Large intestine (tissue), 3 donors: ENCODE measurements around the gene PADI2. TPM values are rescaled to one million over a fixed set of nuclear protein-coding genes. Genes with fewer than 3 reads are reported as not detected.

Source experiments
- DNase-seq, 2 donors: peaks; one replicate each; pipeline versions ENCODE4 v3.0.0 to v3.0.0-alpha.2; 2013
- H3K27ac ChIP-seq: one replicate; pipeline ENCODE4 v1.5.1; 2013; ENCODE audit warnings: low read length
- H3K27me3 ChIP-seq: 2 replicates; pipeline ENCODE4 v1.6.1; 2013; ENCODE audit warnings: low read length; ENCODE audit not compliant: control insufficient read depth, insufficient read depth
- H3K36me3 ChIP-seq: 2 replicates; pipeline ENCODE4 v1.6.1; 2013; ENCODE audit warnings: low read length; ENCODE audit not compliant: control insufficient read depth, insufficient read depth
- H3K4me1 ChIP-seq: one replicate; pipeline ENCODE4 v1.6.1; 2013; ENCODE audit warnings: low read length; ENCODE audit not compliant: control insufficient read depth, insufficient read depth
- H3K4me3 ChIP-seq: one replicate; pipeline ENCODE4 v1.5.1; 2013; ENCODE audit warnings: low read length
- H3K9me3 ChIP-seq: one replicate; pipeline ENCODE4 v1.6.1; 2013; ENCODE audit warnings: mild to moderate bottlenecking, low read depth, low read length, moderate library complexity; ENCODE audit not compliant: control insufficient read depth
- WGBS: methylation state at CpG from one replicate; pipeline ENCODE4 v1.1.5; 2013; ENCODE audit warnings: low lambda C conversion rate; ENCODE audit not compliant: insufficient coverage; 5-methylcytosine and 5-hydroxymethylcytosine counted together
- polyA plus RNA-seq: library from polyadenylated mRNA; unstranded; fragments of 120-200 nt; gene quantifications from one replicate; pipeline ENCODE4 v1.2.1, GENCODE V29; 2013

The PADI2 gene
- polyA plus RNA-seq, 1 donor: 19.3 TPM

DNA sequence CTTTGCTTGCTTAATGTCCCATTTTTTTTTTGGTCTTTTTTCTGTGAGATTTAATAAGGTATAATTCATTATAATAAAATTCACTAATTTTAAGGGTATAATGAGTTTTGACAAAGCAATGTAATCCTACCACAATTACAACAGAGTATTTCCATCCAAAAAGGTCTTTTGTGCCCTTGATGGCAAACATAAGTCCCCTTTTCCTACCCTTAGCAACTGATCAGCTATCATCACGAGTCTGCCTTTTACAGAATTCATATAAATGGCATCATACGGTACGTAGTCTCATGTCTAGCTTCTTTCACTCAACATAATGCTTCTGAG, 73.0 kb downstream of the PADI2 start:
- peaks cover 2% of the 10 kb centered on the region for H3K9me3 ChIP-seq
- DNase-seq: no peak
- peaks cover 51% of the 10 kb centered on the region for H3K36me3 ChIP-seq
- H3K4me1 ChIP-seq: peaks cover 2% of the 10 kb centered on the region
- no peaks in the 10 kb centered on the region for H3K27me3 ChIP-seq
- 78% methylated on average over 3 of the region's 3 CpGs for WGBS
- H3K27ac ChIP-seq: no peak overlapping the region
- H3K4me3 ChIP-seq: no peak overlapping the region

- DNase-seq: peak in 1 of 2 donors; percentile 34
- H3K4me3 ChIP-seq: no peak overlapping the region
- no peak overlapping the region for H3K27ac ChIP-seq
- 100% methylated on average over 3 of the region's 9 CpGs for WGBS
- no peaks in the 10 kb centered on the region for H3K27me3 ChIP-seq
- peaks cover 50% of the 10 kb centered on the region for H3K36me3 ChIP-seq
- H3K4me1 ChIP-seq: no peaks in the 10 kb centered on the region
- peaks cover 3% of the 10 kb centered on the region for H3K9me3 ChIP-seq
These were observed 73.5 kb downstream of the PADI2 start for GRCh38 chr1:17045634-17046333.

DNA sequence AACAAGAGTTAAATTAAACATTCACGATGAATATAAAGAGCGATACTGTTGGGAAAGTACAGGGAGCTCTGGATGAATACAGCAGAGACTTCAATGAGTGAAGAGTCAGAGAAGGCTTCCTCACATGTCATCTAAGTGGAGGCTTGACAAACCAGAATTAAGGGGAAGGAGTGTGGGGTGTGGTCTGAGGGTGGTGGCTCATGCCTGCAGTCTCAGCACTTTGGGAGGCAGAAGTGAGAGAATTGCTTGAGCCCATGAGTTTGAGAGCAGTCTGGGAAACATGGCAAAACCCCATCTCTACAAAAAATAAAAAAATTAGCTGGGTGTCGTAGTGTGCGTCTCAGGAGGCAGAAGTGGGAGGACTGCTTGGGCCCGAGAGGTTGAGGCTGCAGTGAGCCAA, 74.1 kb downstream of the PADI2 start:
- Histone ChIP-seq H3K27me3 (no peaks in the 10 kb centered on the region), H3K4me3 (no peak overlapping the region), H3K9me3 (peaks cover 3% of the 10 kb centered on the region), H3K36me3 (peaks cover 53% of the 10 kb centered on the region), H3K4me1 (no peaks in the 10 kb centered on the region), H3K27ac (no peak overlapping the region)
- DNase-seq: no peak
- WGBS: no CpG with 5 or more reads among the region's 5 CpGs

DNA sequence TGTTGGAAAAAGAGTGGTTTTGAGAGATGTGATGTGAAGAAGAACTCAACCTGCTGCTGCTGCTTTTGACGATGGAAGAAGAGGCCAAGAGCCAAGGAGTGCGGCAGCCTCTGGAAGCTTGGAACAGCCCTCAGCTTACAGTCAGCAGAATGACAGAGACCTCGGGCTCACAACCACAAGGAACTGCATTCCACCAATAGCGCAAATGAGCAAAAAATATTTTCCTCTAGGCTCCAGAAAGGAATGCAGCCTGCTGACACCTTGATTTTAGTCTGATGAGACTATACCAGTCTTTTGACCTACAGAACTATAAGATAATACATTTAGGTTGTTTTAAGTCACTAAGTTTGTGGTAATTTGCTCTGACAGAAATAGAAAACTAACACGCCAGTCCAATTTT, 75.6 kb downstream of the PADI2 start:
- Histone ChIP-seq H3K36me3 (peaks cover 47% of the 10 kb centered on the region), H3K27ac (no peak overlapping the region), H3K27me3 (no peaks in the 10 kb centered on the region), H3K4me3 (no peak overlapping the region), H3K4me1 (no peaks in the 10 kb centered on the region), H3K9me3 (peaks cover 3% of the 10 kb centered on the region)
- DNase-seq: no peak
- 90% methylated on average over 3 of the region's 5 CpGs for WGBS

- Histone ChIP-seq H3K9me3 (peaks cover 3% of the 10 kb centered on the region), H3K27ac (no peak overlapping the region), H3K27me3 (no peaks in the 10 kb centered on the region), H3K4me3 (no peak overlapping the region), H3K36me3 (peaks cover 47% of the 10 kb centered on the region), H3K4me1 (no peaks in the 10 kb centered on the region)
- no CpG with 5 or more reads among the region's 1 CpG for WGBS
- DNase-seq: no peak
These were observed 79.1 kb downstream of the PADI2 start for GRCh38 chr1:17040135-17040534.

DNA sequence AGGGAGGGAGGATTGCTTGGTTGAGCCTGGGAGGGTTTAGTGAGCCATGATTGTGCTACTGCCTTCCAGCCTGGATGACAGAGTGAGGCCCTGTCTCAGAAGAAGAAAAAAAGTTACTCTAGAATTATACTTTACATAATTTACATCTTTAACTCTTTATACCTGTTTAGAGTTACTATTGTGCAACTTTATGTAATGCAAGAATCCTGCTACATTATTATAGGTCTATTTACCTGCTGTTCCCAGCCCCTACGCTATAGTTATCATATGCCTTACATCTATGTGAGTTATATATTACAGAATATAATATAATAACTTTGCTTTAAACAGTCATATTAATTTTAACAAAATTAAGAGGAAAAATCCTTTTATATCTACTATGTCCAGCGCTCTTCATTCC, 79.7 kb downstream of the PADI2 start:
- WGBS: 100% methylated on average over 1 of the region's 2 CpGs
- no peak overlapping the region for H3K27ac ChIP-seq
- H3K36me3 ChIP-seq: peaks cover 45% of the 10 kb centered on the region
- no peaks in the 10 kb centered on the region for H3K4me1 ChIP-seq
- H3K4me3 ChIP-seq: no peak overlapping the region
- DNase-seq: no peak
- peaks cover 3% of the 10 kb centered on the region for H3K9me3 ChIP-seq
- H3K27me3 ChIP-seq: no peaks in the 10 kb centered on the region

- DNase-seq: no peak
- Histone ChIP-seq H3K27me3 (no peaks in the 10 kb centered on the region), H3K9me3 (no peaks in the 10 kb centered on the region), H3K4me3 (no peak overlapping the region), H3K36me3 (peaks cover 44% of the 10 kb centered on the region), H3K4me1 (no peaks in the 10 kb centered on the region), H3K27ac (no peak overlapping the region)
- WGBS: no CpG with 5 or more reads among the region's 4 CpGs
These were observed 85.8 kb downstream of the PADI2 start for GRCh38 chr1:17033481-17033880.

- no peak for DNase-seq
- no CpG with 5 or more reads among the region's 3 CpGs for WGBS
- H3K4me3 ChIP-seq: no peak overlapping the region
- H3K9me3 ChIP-seq: no peaks in the 10 kb centered on the region
- H3K4me1 ChIP-seq: no peaks in the 10 kb centered on the region
- peaks cover 48% of the 10 kb centered on the region for H3K36me3 ChIP-seq
- H3K27me3 ChIP-seq: no peaks in the 10 kb centered on the region
- no peak overlapping the region for H3K27ac ChIP-seq
These were observed 86.5 kb downstream of the PADI2 start for GRCh38 chr1:17032741-17033140.

DNA sequence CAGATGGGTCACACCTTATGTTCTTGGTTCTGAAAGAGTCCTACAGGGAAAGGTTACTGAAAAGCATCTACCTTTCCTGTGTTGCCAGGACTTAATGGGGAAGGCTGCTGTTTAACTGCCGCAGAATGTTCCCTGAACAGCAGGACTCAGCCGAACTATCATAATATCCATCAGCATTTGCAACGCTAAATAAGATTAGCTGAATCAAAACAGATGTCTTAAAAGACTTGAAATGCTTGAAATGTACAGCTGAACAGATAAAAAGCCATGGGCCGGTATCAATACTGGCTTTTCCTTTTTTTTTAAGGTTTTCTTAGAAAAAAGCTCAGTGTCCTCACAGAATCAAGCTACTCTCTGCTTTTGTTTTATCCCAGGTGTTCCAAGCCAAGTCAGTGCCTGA, 87.8 kb downstream of the PADI2 start:
- Histone ChIP-seq H3K36me3 (peaks cover 61% of the 10 kb centered on the region), H3K9me3 (no peaks in the 10 kb centered on the region), H3K27me3 (no peaks in the 10 kb centered on the region), H3K27ac (no peak overlapping the region), H3K4me3 (no peak overlapping the region), H3K4me1 (no peaks in the 10 kb centered on the region)
- 100% methylated on average over 1 of the region's 4 CpGs for WGBS
- no peak for DNase-seq

- Histone ChIP-seq H3K27me3 (no peaks in the 10 kb centered on the region), H3K27ac (no peak overlapping the region), H3K4me1 (no peaks in the 10 kb centered on the region), H3K36me3 (peaks cover 71% of the 10 kb centered on the region), H3K9me3 (no peaks in the 10 kb centered on the region), H3K4me3 (no peak overlapping the region)
- 100% methylated on average over 2 of the region's 4 CpGs for WGBS
- no peak for DNase-seq
These were observed 89.0 kb downstream of the PADI2 start for GRCh38 chr1:17030206-17030605.

GRCh38 chr1:17028662-17029188, 90.5 kb downstream of the PADI2 start:
- no CpG with 5 or more reads among the region's 5 CpGs for WGBS
- no peak overlapping the region for H3K4me3 ChIP-seq
- H3K27ac ChIP-seq: no peak overlapping the region
- no peaks in the 10 kb centered on the region for H3K27me3 ChIP-seq
- peaks cover 85% of the 10 kb centered on the region for H3K36me3 ChIP-seq
- H3K4me1 ChIP-seq: no peaks in the 10 kb centered on the region
- H3K9me3 ChIP-seq: no peaks in the 10 kb centered on the region
- DNase-seq: no peak
